Tracheal epithelial cell (primary cell): ENCODE measurements around the gene RNF169. TPM values are rescaled to one million over a fixed set of nuclear protein-coding genes. Genes with fewer than 3 reads are reported as not detected.

ENCODE experiments used
- total RNA-seq: library from RNA; depleted of rRNA; stranded (reverse); fragments of >200 nt; gene quantifications from 2 replicates; pipeline ENCODE4 v1.2.1, GENCODE V29; 2014

RNF169 gene
- 15.3 and 17.8 TPM in 2 replicates for total RNA-seq

GRCh38 chr11:74748211-74749126 lies at the start of gene RNF169:
TSS of gene RNF169 (plus strand) at chr11:74748849. CDS start at chr11:74748881, 32 bp downstream.

GRCh38 chr11:74731301-74732094 lies 17.2 kb upstream of the RNF169 start, which contains the start of gene CHRDL2:
TSS of gene CHRDL2 (minus strand) at chr11:74731426. CDS start at chr11:74730888, 538 bp downstream.

Other genes starting within 250 kb of the RNF169 start
- 5.3 and 6.4 TPM in 2 replicates for gene POLD3, start 156.3 kb upstream of the RNF169 start, total RNA-seq
- gene CHRDL2, start 17.4 kb upstream of the RNF169 start, total RNA-seq: not detected in 2 replicates
- 5.5 and 20.9 TPM in 2 replicates for gene XRRA1, start 200.2 kb downstream of the RNF169 start, total RNA-seq
- gene SPCS2, start 200.4 kb downstream of the RNF169 start, total RNA-seq: 3.4 and 7.2 TPM in 2 replicates
- 3.9 and 7.7 TPM in 2 replicates for gene NEU3, start 240.1 kb downstream of the RNF169 start, total RNA-seq